KMS-11 (cell line): Measurements from ENCODE around the gene TTC28.
"Not testable (repeated sequence)": the region's sequence is repeated elsewhere in the genome, so short reads cannot be mapped to it uniquely, and the experiment has no call there.

ENCODE experiments used
- H2AFZ ChIP-seq: fragments of 200-600 bp; sonication (generic); 2 replicates; pipeline ENCODE4 v1.6.1; 2016; ENCODE audit warnings: antibody characterized with exemption, mixed run types, low read depth
- H3K27ac ChIP-seq: fragments of 200-600 bp; sonication (generic); 2 replicates; pipeline ENCODE4 v1.6.1; 2016; ENCODE audit warnings: mild to moderate bottlenecking, mixed run types
- H3K27me3 ChIP-seq: fragments of 200-600 bp; sonication (generic); 2 replicates; pipeline ENCODE4 v1.6.1; 2017; ENCODE audit warnings: mild to moderate bottlenecking, low read depth, mixed run types, moderate library complexity; ENCODE audit not compliant: insufficient read depth
- H3K36me3 ChIP-seq: fragments of 200-600 bp; sonication (generic); 2 replicates; pipeline ENCODE4 v1.6.1; 2017; ENCODE audit warnings: mild to moderate bottlenecking, mixed run types; ENCODE audit not compliant: insufficient read depth
- H3K4me1 ChIP-seq: fragments of 200-600 bp; sonication (generic); 2 replicates; pipeline ENCODE4 v1.6.1; 2016; ENCODE audit warnings: mild to moderate bottlenecking, low read depth, mixed run types; ENCODE audit not compliant: poor library complexity, severe bottlenecking
- H3K4me2 ChIP-seq: fragments of 200-600 bp; sonication (generic); 2 replicates; pipeline ENCODE4 v1.7.0; 2016; ENCODE audit warnings: mild to moderate bottlenecking, mixed run types
- H3K4me3 ChIP-seq: fragments of 200-600 bp; sonication (generic); IDR thresholded peaks from 2 replicates; pipeline ENCODE4 v1.6.1; 2017; ENCODE audit warnings: low read depth, low read length, mixed read lengths; ENCODE audit not compliant: insufficient read depth
- H3K79me2 ChIP-seq: fragments of 200-600 bp; sonication (generic); 2 replicates; pipeline ENCODE4 v1.6.1; 2016; ENCODE audit warnings: low read depth, mixed run types; ENCODE audit not compliant: insufficient read depth
- H3K9ac ChIP-seq: fragments of 200-600 bp; sonication (generic); 2 replicates; pipeline ENCODE4 v1.6.1; 2016; ENCODE audit warnings: mild to moderate bottlenecking, mixed run types
- H4K20me1 ChIP-seq: fragments of 200-600 bp; sonication (generic); 2 replicates; pipeline ENCODE4 v1.6.1; 2016; ENCODE audit warnings: mild to moderate bottlenecking, mixed run types; ENCODE audit not compliant: insufficient read depth
- CTCF ChIP-seq: fragments of 200-600 bp; sonication (generic); conservative IDR thresholded peaks from 2 replicates; pipeline ENCODE4 v1.6.1; 2017; ENCODE audit warnings: low read depth, mild to moderate bottlenecking, antibody characterized with exemption, low read length, moderate library complexity, mixed read lengths

TTC28 gene

GRCh38 chr22:28220626-28221363 is 458.8 kb downstream of the TTC28 start:
- H3K4me1 ChIP-seq = no peaks in the 10 kb centered on the region
- H3K27ac ChIP-seq = no peak overlapping the region
- no peak overlapping the region for H3K4me3 ChIP-seq
- H3K79me2 ChIP-seq = no peaks in the 10 kb centered on the region
- no peak for TF ChIP-seq CTCF
- H3K27me3 ChIP-seq = no peaks in the 10 kb centered on the region
- H3K36me3 ChIP-seq = no peaks in the 10 kb centered on the region
- no peak overlapping the region for H3K4me2 ChIP-seq
- no peak overlapping the region for H2AFZ ChIP-seq
- no peaks in the 10 kb centered on the region for H4K20me1 ChIP-seq
- no peak overlapping the region for H3K9ac ChIP-seq

GRCh38 chr22:28217277-28217676 is 462.4 kb downstream of the TTC28 start:
- H3K4me3 ChIP-seq = no peak overlapping the region
- H4K20me1 ChIP-seq = no peaks in the 10 kb centered on the region
- no peaks in the 10 kb centered on the region for H3K79me2 ChIP-seq
- no peaks in the 10 kb centered on the region for H3K4me1 ChIP-seq
- no peak overlapping the region for H3K27ac ChIP-seq
- no peaks in the 10 kb centered on the region for H3K36me3 ChIP-seq
- no peak overlapping the region for H3K4me2 ChIP-seq
- H3K9ac ChIP-seq = no peak overlapping the region
- no peak overlapping the region for H2AFZ ChIP-seq
- H3K27me3 ChIP-seq = no peaks in the 10 kb centered on the region
- TF ChIP-seq CTCF = no peak

GRCh38 chr22:28214750-28215149 is 464.9 kb downstream of the TTC28 start:
- H2AFZ ChIP-seq, H3K4me1 ChIP-seq, H3K4me3 ChIP-seq, H3K79me2 ChIP-seq, H3K36me3 ChIP-seq, H3K9ac ChIP-seq, H3K27ac ChIP-seq, H3K27me3 ChIP-seq, H3K4me2 ChIP-seq, H4K20me1 ChIP-seq: not testable (repeated sequence)

GRCh38 chr22:28209457-28209856 is 470.2 kb downstream of the TTC28 start:
- H3K9ac ChIP-seq, H3K4me3 ChIP-seq, H3K27me3 ChIP-seq, H3K36me3 ChIP-seq, H3K27ac ChIP-seq, H4K20me1 ChIP-seq, H3K4me2 ChIP-seq, H2AFZ ChIP-seq, H3K4me1 ChIP-seq, H3K79me2 ChIP-seq: not testable (repeated sequence)

- Histone ChIP-seq H3K36me3 (no peaks in the 10 kb centered on the region), H3K27ac (no peak overlapping the region), H3K4me1 (no peaks in the 10 kb centered on the region), H3K27me3 (no peaks in the 10 kb centered on the region), H3K4me3 (no peak overlapping the region), H4K20me1 (no peaks in the 10 kb centered on the region), H3K9ac (no peak overlapping the region), H3K79me2 (no peaks in the 10 kb centered on the region), H2AFZ (no peak overlapping the region), H3K4me2 (no peak overlapping the region)
- TF ChIP-seq CTCF = no peak
Measured at GRCh38 chr22:28208787-28209186, 470.9 kb downstream of the TTC28 start.
